CD4-positive, alpha-beta T cell (primary cell): ENCODE data around the gene KLHDC4. TPM values are rescaled to one million over a fixed set of nuclear protein-coding genes. Genes with fewer than 3 reads are reported as not detected.

ENCODE experiments used
- ATAC-seq: fragments of 200-7000 bp; cut with Tn5 transposase; one replicate; pipeline ENCODE4 v1.10.0; 2022; ENCODE audit warnings: mild to moderate bottlenecking; ENCODE audit not compliant: poor library complexity
- CTCF ChIA-PET: fragments of 350-600 bp; sonication (Branson Sonifier 250); formaldehyde crosslinking; loops from one replicate; lab custom pipeline; 2021; ENCODE audit warnings: antibody characterized with exemption, inconsistent platforms; lab: Charles Lee
- POLR2A ChIA-PET: fragments of 350-600 bp; sonication (Branson Sonifier 250); formaldehyde crosslinking; loops from one replicate; lab custom pipeline; 2021; ENCODE audit warnings: antibody characterized with exemption, inconsistent platforms; lab: Charles Lee
- DNase-seq, 14 experiments: peaks; one replicate each; pipeline ENCODE4 v3.0.0-alpha.2; 2013 to 2020; ENCODE audit warnings: mixed read lengths in 2 of 14
- H3K27ac ChIP-seq, 2 donors: one replicate each; pipeline versions ENCODE4 v1.5.1 to v1.7.0; 2013; ENCODE audit warnings: low read length in 2 of 2, low read depth in 1 of 2, mild to moderate bottlenecking in 1 of 2
- H3K27me3 ChIP-seq, 2 experiments: 1 replicate in 1 of 2; 2 replicates in 1 of 2; pipeline versions ENCODE4 v1.6.1 to v1.7.0; 2013; ENCODE audit warnings: low read length in 2 of 2, control low read depth in 1 of 2, mild to moderate bottlenecking in 1 of 2, moderate library complexity in 1 of 2; ENCODE audit not compliant: insufficient read depth in 2 of 2, control insufficient read depth in 1 of 2
- H3K36me3 ChIP-seq: one replicate; pipeline ENCODE4 v1.6.1; 2013; ENCODE audit warnings: low read length, control low read depth; ENCODE audit not compliant: insufficient read depth
- H3K4me1 ChIP-seq: one replicate; pipeline ENCODE4 v1.6.1; 2013; ENCODE audit warnings: low read length, control low read depth; ENCODE audit not compliant: insufficient read depth
- H3K4me3 ChIP-seq: one replicate; pipeline ENCODE4 v1.5.1; 2013; ENCODE audit warnings: mild to moderate bottlenecking, low read length, moderate library complexity
- H3K9me3 ChIP-seq, 2 experiments: 1 replicate in 1 of 2; 2 replicates in 1 of 2; pipeline versions ENCODE4 v1.6.1 to v1.7.0; 2013; ENCODE audit warnings: low read length in 2 of 2, mild to moderate bottlenecking in 2 of 2, control low read depth in 1 of 2, moderate library complexity in 1 of 2; ENCODE audit not compliant: control insufficient read depth in 1 of 2, insufficient read depth in 1 of 2
- H3K27ac Mint-ChIP-seq: one replicate; pipeline ENCODE4 v1.8.0; 2020; ENCODE audit warnings: mixed read lengths
- H3K27me3 Mint-ChIP-seq: one replicate; pipeline ENCODE4 v1.8.0; 2021; ENCODE audit warnings: mixed read lengths
- H3K36me3 Mint-ChIP-seq: one replicate; pipeline ENCODE4 v1.8.0; 2021; ENCODE audit warnings: low read depth, mixed read lengths
- H3K4me1 Mint-ChIP-seq: one replicate; pipeline ENCODE4 v1.8.0; 2021; ENCODE audit warnings: low read depth, mixed read lengths
- H3K4me3 Mint-ChIP-seq: one replicate; pipeline ENCODE4 v1.8.0; 2020; ENCODE audit warnings: mild to moderate bottlenecking, mixed read lengths
- H3K9me3 Mint-ChIP-seq: one replicate; pipeline ENCODE4 v1.8.0; 2020; ENCODE audit warnings: mixed read lengths
- intact Hi-C, 2 experiments: fragments of 100-400 bp; cut with DNase I in 1 of 2; cut with micrococcal nuclease in 1 of 2; formaldehyde crosslinking; loops; one replicate each; pipeline versions ENCODE4 v1.15.1 to v1.9.0; 2023 to 2025; cut with DNase I, micrococcal nuclease
- total RNA-seq, 174 experiments: library from RNA in 2 of 174; stranded (reverse) in 2 of 174; gene quantifications; one replicate each; pipeline ENCODE4 v1.2.3 and lab custom pipeline; 2021 to 2026
- TF ChIP-seq, protein P1 (sequence below): fragments of 200-600 bp; IDR thresholded peaks from one replicate; pipeline ENCODE4 v1.8.0; 2022; ENCODE audit warnings: antibody characterized with exemption, mild to moderate bottlenecking

Gene KLHDC4
- total RNA-seq, 2 experiments from 2014 or later, result 41.4 to 43.0 TPM

DNA sequence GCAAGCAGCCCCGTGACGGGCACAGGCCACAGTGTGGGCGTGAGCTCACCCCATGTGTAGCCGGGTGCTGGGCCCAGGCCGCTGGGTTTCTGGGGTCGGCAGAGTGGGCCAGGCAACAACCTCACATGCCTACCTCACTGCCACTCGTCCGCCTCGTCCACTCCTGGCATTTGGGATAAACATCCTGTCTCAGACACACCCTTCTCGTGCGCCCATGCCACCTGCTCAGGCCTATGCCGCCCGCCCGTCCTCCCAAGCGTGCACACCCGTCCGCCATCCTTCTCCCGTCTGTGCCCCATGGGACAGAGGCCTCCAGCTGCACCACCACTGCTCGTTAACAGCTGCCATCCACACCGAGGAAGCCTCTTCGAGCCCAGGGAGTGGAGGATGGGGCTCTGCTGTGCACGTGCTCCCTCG, 64.3 kb downstream of the KLHDC4 start:
- ATAC-seq (no peak), DNase-seq (peak in 1 of 14 experiments; percentile 15)
- no peaks in the 10 kb centered on the region for H3K27me3 ChIP-seq
- H3K9me3 Mint-ChIP-seq, result no peaks in the 10 kb centered on the region
- H3K27ac Mint-ChIP-seq, result peak overlapping the region; percentile 85
- H3K36me3 ChIP-seq, result peaks cover 15% of the 10 kb centered on the region
- no peaks in the 10 kb centered on the region for H3K9me3 ChIP-seq
- H3K36me3 Mint-ChIP-seq, result peaks cover 16% of the 10 kb centered on the region
- ChIA-PET CTCF (no interaction called here), POLR2A (interaction anchor here (2.8 kb wide), 1 partner anchor 12 kb away, joined by 11 read pairs; no protein-coding TSS in a partner anchor)
- H3K27me3 Mint-ChIP-seq, result no peaks in the 10 kb centered on the region
- intact Hi-C loops, result no loop called here
- peaks cover 53% of the 10 kb centered on the region for H3K4me1 ChIP-seq
- H3K4me3 Mint-ChIP-seq, result no peak overlapping the region
- H3K27ac ChIP-seq, result peak overlapping the region; percentile 30 to 41
- no peak overlapping the region for H3K4me3 ChIP-seq
- TF ChIP-seq, protein P1, sequence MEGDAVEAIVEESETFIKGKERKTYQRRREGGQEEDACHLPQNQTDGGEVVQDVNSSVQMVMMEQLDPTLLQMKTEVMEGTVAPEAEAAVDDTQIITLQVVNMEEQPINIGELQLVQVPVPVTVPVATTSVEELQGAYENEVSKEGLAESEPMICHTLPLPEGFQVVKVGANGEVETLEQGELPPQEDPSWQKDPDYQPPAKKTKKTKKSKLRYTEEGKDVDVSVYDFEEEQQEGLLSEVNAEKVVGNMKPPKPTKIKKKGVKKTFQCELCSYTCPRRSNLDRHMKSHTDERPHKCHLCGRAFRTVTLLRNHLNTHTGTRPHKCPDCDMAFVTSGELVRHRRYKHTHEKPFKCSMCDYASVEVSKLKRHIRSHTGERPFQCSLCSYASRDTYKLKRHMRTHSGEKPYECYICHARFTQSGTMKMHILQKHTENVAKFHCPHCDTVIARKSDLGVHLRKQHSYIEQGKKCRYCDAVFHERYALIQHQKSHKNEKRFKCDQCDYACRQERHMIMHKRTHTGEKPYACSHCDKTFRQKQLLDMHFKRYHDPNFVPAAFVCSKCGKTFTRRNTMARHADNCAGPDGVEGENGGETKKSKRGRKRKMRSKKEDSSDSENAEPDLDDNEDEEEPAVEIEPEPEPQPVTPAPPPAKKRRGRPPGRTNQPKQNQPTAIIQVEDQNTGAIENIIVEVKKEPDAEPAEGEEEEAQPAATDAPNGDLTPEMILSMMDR, result no peak
- peaks cover 54% of the 10 kb centered on the region for H3K4me1 Mint-ChIP-seq

DNA sequence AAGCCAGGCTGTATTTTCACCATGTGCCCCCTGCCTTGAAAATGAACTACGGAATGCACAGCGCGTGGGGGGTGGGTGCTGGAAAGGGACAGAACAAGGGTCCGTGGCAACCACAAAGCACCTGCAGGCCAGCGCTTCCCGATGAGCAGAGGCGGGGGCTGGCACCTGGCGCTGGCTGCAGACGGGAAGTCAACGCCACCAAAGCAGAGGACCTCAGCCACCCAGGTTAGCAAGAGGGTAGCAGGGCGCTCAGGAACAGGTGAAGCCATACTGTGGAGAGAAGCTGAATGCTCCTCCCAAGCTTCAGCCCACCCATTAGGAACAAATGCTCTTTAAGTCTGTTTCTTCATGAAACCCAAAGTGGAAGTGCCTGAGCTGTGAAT, 64.7 kb downstream of the KLHDC4 start:
- Histone ChIP-seq H3K27ac (peak overlapping the region; percentile 40 to 41), H3K27me3 (no peaks in the 10 kb centered on the region), H3K36me3 (peaks cover 17% of the 10 kb centered on the region), H3K4me3 (no peak overlapping the region), H3K4me1 (peaks cover 53% of the 10 kb centered on the region), H3K9me3 (no peaks in the 10 kb centered on the region)
- Mint-ChIP-seq H3K4me1 (peaks cover 54% of the 10 kb centered on the region), H3K4me3 (no peak overlapping the region), H3K36me3 (peaks cover 19% of the 10 kb centered on the region), H3K27ac (peak overlapping the region; percentile 85), H3K9me3 (no peaks in the 10 kb centered on the region), H3K27me3 (no peaks in the 10 kb centered on the region)
- CTCF ChIA-PET, result no interaction called here
- TF ChIP-seq, protein P1, result no peak
- POLR2A ChIA-PET, result interaction anchor here (2.8 kb wide), 1 partner anchor 12 kb away, joined by 11 read pairs; no protein-coding TSS in a partner anchor
- no peak for ATAC-seq
- intact Hi-C loops, result no loop called here
- DNase-seq, result no peak

DNA sequence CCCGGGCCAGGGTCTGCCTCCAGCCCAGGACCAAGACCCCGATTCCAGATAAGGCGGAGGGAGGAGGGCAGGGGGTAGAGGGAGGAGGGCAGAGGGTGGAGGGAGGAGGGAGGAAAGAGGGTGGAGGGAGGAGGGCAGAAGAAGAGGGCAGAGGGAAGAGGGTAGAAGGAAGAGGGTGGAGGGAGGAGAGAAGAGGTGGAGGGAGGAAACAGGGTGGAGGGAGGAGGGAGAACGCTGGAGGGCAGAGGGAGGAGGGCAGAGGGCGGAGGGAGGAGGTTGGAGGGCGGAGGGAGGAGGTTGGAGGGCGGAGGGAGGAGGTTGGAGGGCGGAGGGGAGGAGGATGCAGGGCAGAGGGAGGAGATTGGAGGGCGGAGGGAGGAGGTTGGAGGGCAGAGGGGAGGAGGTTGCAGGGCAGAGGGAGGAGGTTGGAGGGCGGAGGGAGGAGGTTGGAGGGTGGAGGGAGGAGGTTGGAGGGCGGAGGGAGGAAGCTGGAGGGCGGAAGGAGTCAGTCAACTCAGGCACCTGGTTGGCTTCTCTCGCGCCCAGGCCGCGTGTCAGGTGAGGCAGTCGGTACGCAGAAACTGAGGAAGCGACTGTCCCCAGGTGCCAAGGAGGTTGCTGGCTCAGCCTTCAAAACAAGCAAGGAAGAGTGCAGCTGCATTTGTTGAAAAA, 65.2 kb downstream of the KLHDC4 start:
- peaks cover 19% of the 10 kb centered on the region for H3K36me3 Mint-ChIP-seq

More for the DNA sequence above, 65.2 kb downstream of the KLHDC4 start:
- TF ChIP-seq, protein P1, result no peak
- Histone ChIP-seq H3K27me3 (no peaks in the 10 kb centered on the region), H3K4me3 (no peak overlapping the region), H3K9me3 (no peaks in the 10 kb centered on the region), H3K36me3 (peaks cover 23% of the 10 kb centered on the region), H3K4me1 (peaks cover 53% of the 10 kb centered on the region), H3K27ac (peak overlapping the region; percentile 40 to 41)
- no peaks in the 10 kb centered on the region for H3K9me3 Mint-ChIP-seq
- POLR2A ChIA-PET, result interaction anchor here (2.8 kb wide), 1 partner anchor 13 kb away, joined by 11 read pairs; no protein-coding TSS in a partner anchor
- ATAC-seq (no peak), DNase-seq (peak in 6 of 14 experiments; percentile 8 to 50 (median 37))
- peaks cover 54% of the 10 kb centered on the region for H3K4me1 Mint-ChIP-seq
- CTCF ChIA-PET, result no interaction called here
- H3K27me3 Mint-ChIP-seq, result no peaks in the 10 kb centered on the region
- H3K4me3 Mint-ChIP-seq, result no peak overlapping the region
- peak overlapping the region; percentile 85 for H3K27ac Mint-ChIP-seq
- intact Hi-C loops, result no loop called here
